HG02885 (cell line): ENCODE measurements around the gene TRIM47.
A peak's percentile ranks its signal among the peaks of the same experiment; 100 is the strongest.
"Not testable (repeated sequence)": the region's sequence is repeated elsewhere in the genome, so short reads cannot be mapped to it uniquely, and the experiment has no call there.

Source experiments
- ATAC-seq: cut with Tn5 transposase; IDR thresholded peaks from one replicate; pipeline ENCODE4 v1.9.1; 2021; ENCODE audit warnings: mild to moderate bottlenecking; ENCODE audit not compliant: unreplicated experiment, poor library complexity

TRIM47 gene

GRCh38 chr17:75892556-75893224, 14.3 kb upstream of the TRIM47 start:
- ATAC-seq, result no peak

- ATAC-seq, result no peak
These were observed 13.5 kb upstream of the TRIM47 start for GRCh38 chr17:75891605-75892555.

- no peak for ATAC-seq
These were observed 12.7 kb upstream of the TRIM47 start for GRCh38 chr17:75891022-75891604.

GRCh38 chr17:75889454-75889853, 11.1 kb upstream of the TRIM47 start:
- no peak for ATAC-seq

GRCh38 chr17:75888484-75888883, 10.1 kb upstream of the TRIM47 start:
- no peak for ATAC-seq

GRCh38 chr17:75885860-75886259, 7.5 kb upstream of the TRIM47 start:
- ATAC-seq, result not testable (repeated sequence)

- ATAC-seq, result no peak
These were observed 7.0 kb upstream of the TRIM47 start for GRCh38 chr17:75885431-75885830.

GRCh38 chr17:75881678-75882454, 3.5 kb upstream of the TRIM47 start:
- ATAC-seq, result no peak

- no peak for ATAC-seq
These were observed 1.9 kb upstream of the TRIM47 start for GRCh38 chr17:75880266-75880665.

- peak; percentile 49 for ATAC-seq
These were observed 618 bp downstream of the TRIM47 start for GRCh38 chr17:75877752-75878173.

GRCh38 chr17:75876938-75877751, 1.2 kb downstream of the TRIM47 start:
- ATAC-seq, result no peak

- ATAC-seq, result no peak
These were observed 2.0 kb downstream of the TRIM47 start for GRCh38 chr17:75876190-75876937.

- ATAC-seq, result no peak
These were observed 2.5 kb downstream of the TRIM47 start for GRCh38 chr17:75875940-75876189.

GRCh38 chr17:75875182-75875939, 3.0 kb downstream of the TRIM47 start:
- no peak for ATAC-seq

GRCh38 chr17:75874323-75875181, 3.8 kb downstream of the TRIM47 start:
- no peak for ATAC-seq

GRCh38 chr17:75873587-75874322, 4.6 kb downstream of the TRIM47 start:
- no peak for ATAC-seq
